ENCODE results near the gene TMEM144.

DNA sequence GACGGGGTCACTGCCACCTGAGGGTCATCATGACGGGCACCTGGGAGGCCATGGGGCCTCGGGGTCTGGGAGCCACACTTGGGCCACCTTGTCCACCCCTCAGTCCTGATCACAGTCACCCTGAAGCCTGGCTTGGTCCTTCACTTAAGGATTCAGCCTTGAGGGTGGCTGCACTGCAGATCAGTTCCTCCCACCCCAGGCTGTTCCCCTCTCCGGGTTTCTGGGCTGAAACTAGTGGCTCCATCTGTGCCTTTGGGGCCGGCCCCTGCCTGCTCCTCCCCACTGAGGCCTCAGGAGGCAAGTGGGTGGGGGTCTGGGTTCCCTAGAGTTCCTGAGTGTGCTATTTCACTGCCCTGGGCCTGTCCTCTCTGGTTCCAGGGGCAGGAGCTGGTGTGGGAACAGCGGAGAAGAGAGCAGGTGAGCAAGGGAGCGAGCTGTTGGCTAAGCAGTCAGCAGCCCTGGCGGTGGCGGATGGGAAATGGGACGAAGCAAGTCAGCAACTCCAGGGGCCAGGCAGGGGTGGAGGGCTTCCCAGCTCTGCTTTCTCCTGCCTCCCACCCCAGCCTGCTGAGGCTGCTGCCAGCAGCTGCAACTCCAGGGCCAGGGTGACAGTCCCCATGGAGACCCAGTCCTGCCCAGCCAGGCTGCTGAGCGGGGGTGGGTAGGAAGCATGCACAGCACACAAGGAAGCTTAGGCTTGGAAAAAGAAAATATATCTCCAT is 81.2 kb downstream of the TMEM144 start:
- TF ChIP-seq, protein P1, sequence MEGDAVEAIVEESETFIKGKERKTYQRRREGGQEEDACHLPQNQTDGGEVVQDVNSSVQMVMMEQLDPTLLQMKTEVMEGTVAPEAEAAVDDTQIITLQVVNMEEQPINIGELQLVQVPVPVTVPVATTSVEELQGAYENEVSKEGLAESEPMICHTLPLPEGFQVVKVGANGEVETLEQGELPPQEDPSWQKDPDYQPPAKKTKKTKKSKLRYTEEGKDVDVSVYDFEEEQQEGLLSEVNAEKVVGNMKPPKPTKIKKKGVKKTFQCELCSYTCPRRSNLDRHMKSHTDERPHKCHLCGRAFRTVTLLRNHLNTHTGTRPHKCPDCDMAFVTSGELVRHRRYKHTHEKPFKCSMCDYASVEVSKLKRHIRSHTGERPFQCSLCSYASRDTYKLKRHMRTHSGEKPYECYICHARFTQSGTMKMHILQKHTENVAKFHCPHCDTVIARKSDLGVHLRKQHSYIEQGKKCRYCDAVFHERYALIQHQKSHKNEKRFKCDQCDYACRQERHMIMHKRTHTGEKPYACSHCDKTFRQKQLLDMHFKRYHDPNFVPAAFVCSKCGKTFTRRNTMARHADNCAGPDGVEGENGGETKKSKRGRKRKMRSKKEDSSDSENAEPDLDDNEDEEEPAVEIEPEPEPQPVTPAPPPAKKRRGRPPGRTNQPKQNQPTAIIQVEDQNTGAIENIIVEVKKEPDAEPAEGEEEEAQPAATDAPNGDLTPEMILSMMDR (IDR thresholded peaks at IDR 0.05; ENCODE audit: insufficient read depth, low read length, poor library complexity, severe bottlenecking), result no peak
- no peak for TF ChIP-seq EZH2phosphoT487 (conservative IDR thresholded peaks at IDR 0.05; ENCODE audit: low read length)

All from SU-DHL-6 (cell line).